H1 (cell line): Measurements from ENCODE around the gene LPP. TPM values are rescaled to one million over a fixed set of nuclear protein-coding genes. Genes with fewer than 3 reads are reported as not detected.

Source experiments
- ASH2L ChIP-seq: fragments of 200-600, 300-600 bp; sonication (generic); IDR thresholded peaks from one replicate; pipeline ENCODE4 v1.7.1; 2017; ENCODE audit warnings: low read length
- EGR1 ChIP-seq: IDR thresholded peaks from 2 replicates; pipeline ENCODE4 v1.6.1; 2011; ENCODE audit warnings: low read depth, low read length, borderline replicate concordance
- polyA plus RNA-seq, 7 experiments: library from polyadenylated mRNA; depleted of rRNA in 3 of 7; stranded (reverse) in 5 of 7; unstranded in 2 of 7; fragments of >200 nt in 5 of 7; fragments of 200-250 nt in 2 of 7; gene quantifications; 1 replicate in 5 of 7; 2 replicates in 1 of 7; 4 replicates in 1 of 7; pipeline versions ENCODE4 v1.2.1 to v1.2.3, GENCODE V29; 2011 to 2013; ENCODE audit warnings: missing spikeins in 2 of 7, mixed read lengths in 2 of 7
- total RNA-seq: library from RNA; stranded (reverse); fragmentation: NEBNext Ultra II Directional; extraction: Animal tissue kit (Norgen Biotek cat#: 25700); gene quantifications from 2 replicates; pipeline ENCODE4 v1.2.1, GENCODE V29; 2021

LPP gene
- total and polyA plus RNA-seq, 2 of the 8 experiments (the other 6 are each of a cell fraction or from before 2014, with no cell fraction given), result 10.0 to 53.3 TPM

- TF ChIP-seq EGR1 (no peak), ASH2L (no peak)
Measured at GRCh38 chr3:188402229-188402628, 248.3 kb downstream of the LPP start (continued).
